ENCODE measurements around the gene ZNF519. TPM values are rescaled to one million over a fixed set of nuclear protein-coding genes. Genes with fewer than 3 reads are reported as not detected.

The ZNF519 gene
- total and polyA plus RNA-seq, 2 experiments from 2014 or later: 5.1 to 12.0 TPM

DNA sequence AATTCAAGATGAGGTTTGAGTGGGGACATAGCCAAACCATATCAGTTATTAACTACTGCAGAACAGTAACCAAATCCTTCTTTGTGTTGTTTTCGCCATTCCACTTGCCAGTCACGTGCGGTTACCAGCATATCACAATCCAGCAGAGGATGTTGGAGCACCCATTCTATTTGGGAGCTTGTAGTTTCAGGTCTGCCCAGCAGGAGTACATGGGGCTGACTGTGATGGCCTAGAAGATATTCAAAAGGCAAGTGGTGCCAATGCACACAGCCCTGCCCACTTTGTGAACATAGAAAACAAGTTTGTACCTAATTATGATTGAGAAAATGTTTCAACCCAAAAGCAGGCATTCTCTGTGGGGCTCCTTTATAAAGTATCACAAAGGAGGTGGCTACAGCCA lies 57.0 kb downstream of the ZNF519 start:
- no peaks in the 10 kb centered on the region for H3K27me3 ChIP-seq
- DNase-seq (ENCODE audit: low read depth in 1 of 2, low spot score in 1 of 2): no peak
- TF ChIP-seq, protein P1, sequence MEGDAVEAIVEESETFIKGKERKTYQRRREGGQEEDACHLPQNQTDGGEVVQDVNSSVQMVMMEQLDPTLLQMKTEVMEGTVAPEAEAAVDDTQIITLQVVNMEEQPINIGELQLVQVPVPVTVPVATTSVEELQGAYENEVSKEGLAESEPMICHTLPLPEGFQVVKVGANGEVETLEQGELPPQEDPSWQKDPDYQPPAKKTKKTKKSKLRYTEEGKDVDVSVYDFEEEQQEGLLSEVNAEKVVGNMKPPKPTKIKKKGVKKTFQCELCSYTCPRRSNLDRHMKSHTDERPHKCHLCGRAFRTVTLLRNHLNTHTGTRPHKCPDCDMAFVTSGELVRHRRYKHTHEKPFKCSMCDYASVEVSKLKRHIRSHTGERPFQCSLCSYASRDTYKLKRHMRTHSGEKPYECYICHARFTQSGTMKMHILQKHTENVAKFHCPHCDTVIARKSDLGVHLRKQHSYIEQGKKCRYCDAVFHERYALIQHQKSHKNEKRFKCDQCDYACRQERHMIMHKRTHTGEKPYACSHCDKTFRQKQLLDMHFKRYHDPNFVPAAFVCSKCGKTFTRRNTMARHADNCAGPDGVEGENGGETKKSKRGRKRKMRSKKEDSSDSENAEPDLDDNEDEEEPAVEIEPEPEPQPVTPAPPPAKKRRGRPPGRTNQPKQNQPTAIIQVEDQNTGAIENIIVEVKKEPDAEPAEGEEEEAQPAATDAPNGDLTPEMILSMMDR (IDR thresholded peaks at IDR 0.05; ENCODE audit: low read depth, low read length): no peak
- no peaks in the 10 kb centered on the region for H3K4me1 ChIP-seq (ENCODE audit: low read depth)
- H3K9me3 ChIP-seq (ENCODE audit: low read depth): no peaks in the 10 kb centered on the region
- H3K27ac ChIP-seq: no peak overlapping the region
- H3K36me3 ChIP-seq: no peaks in the 10 kb centered on the region
- H3K4me3 ChIP-seq: no peak overlapping the region

DNA sequence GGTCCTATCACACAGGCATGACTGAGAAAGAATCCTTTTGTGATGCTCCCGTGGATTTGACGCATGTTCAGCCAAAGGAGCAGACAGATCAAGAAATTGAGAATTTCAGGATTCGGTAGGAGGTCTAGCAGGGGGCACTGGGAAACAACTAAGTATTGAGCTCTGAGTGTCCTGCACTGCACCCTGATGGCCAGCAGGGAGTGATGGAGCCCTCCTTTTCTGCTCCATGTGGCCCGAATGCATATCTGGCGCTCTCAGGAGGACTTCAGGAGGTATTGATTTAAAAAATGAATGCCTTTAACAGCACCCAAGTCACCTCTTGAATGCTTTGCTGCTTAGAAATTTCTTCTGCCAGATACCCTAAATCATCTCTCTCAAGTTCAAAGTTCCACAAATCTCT lies 58.0 kb downstream of the ZNF519 start:
- TF ChIP-seq, protein P1 (IDR thresholded peaks at IDR 0.05; ENCODE audit: low read depth, low read length): no peak
- H3K27ac ChIP-seq: no peak overlapping the region
- no peaks in the 10 kb centered on the region for H3K4me1 ChIP-seq (ENCODE audit: low read depth)
- H3K36me3 ChIP-seq: no peaks in the 10 kb centered on the region
- no peaks in the 10 kb centered on the region for H3K9me3 ChIP-seq (ENCODE audit: low read depth)
- no peak overlapping the region for H3K4me3 ChIP-seq
- DNase-seq (ENCODE audit: low read depth in 1 of 2, low spot score in 1 of 2): no peak
- H3K27me3 ChIP-seq: no peaks in the 10 kb centered on the region

DNA sequence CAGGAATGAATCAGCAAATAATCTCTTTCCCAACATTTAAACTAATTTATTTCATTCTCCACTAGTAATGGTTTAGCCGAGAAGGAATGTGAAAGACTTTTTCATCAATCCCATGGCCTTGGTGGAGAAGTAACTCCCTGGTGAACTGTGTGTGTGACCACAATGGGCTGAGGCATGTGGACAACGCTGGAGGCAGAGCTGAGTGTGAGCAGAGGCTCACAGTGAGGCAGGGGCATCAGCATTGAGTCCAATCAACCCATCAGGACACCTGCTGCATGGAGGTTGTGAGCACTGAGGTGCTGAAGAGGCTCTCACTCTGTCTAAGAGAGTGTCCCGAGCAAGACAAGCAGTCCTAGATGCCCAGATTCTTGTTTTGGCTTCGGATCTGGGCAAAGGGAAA lies 78.6 kb downstream of the ZNF519 start:
- no peak overlapping the region for H3K4me3 ChIP-seq
- H3K36me3 ChIP-seq: no peaks in the 10 kb centered on the region
- H3K27ac ChIP-seq: no peak overlapping the region
- H3K9me3 ChIP-seq (ENCODE audit: low read depth): no peaks in the 10 kb centered on the region
- no peak for DNase-seq (ENCODE audit: low read depth in 1 of 2, low spot score in 1 of 2)
- TF ChIP-seq, protein P1 (IDR thresholded peaks at IDR 0.05; ENCODE audit: low read depth, low read length): no peak
- H3K27me3 ChIP-seq: no peaks in the 10 kb centered on the region
- no peaks in the 10 kb centered on the region for H3K4me1 ChIP-seq (ENCODE audit: low read depth)

Other genes with a start within 250 kb of the ZNF519 start
- not detected in 2 replicates for gene MC2R, start 216.9 kb downstream of the ZNF519 start, total RNA-seq
- gene MC2R, start 216.9 kb downstream of the ZNF519 start, polyA plus RNA-seq: not detected in 2 replicates